Thyroid gland (tissue), 4 donors: ENCODE data around the gene SF1.

Experiments used
- POLR2A ChIP-seq, 2 donors: fragments of 450-650 bp; IDR thresholded peaks; one replicate each; pipeline ENCODE4 v1.6.1; 2017; ENCODE audit warnings: antibody characterized with exemption in 2 of 2, mild to moderate bottlenecking in 2 of 2, moderate library complexity in 1 of 2
- TF ChIP-seq, protein P1 (sequence below), 6 experiments: fragments of 200-600 bp in 3 of 6; fragments of 450-650 bp in 3 of 6; sonication (generic) in 3 of 6; IDR thresholded peaks; one replicate each; pipeline ENCODE4 v1.5.1; 2016 to 2019; ENCODE audit warnings: antibody characterized with exemption in 6 of 6, mild to moderate bottlenecking in 2 of 6, inconsistent platforms in 1 of 6, moderate library complexity in 1 of 6

DNA sequence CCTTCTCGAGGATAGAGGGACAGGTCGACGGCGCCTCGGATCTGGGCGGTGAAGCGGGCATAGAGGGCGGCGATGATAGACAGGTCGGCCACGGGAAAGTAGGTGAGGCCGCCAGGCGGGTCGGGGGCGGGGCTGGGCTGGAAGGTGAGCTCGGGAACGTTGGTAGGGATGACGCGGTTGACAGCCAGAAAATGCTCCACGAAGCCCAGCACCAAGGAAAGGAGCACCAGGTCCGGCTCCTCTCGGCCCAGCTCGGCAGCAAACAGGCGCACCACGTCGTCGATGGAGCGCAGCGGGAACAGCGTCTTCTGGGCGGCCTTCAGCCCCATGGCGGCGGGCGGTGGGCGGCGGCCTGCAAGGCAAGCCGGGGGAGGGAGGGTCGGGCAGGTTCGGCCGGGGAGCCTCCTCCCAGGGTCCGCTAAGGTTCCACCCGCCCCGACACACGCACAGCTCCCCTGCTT is 31.5 kb upstream of the SF1 start:
- TF ChIP-seq, protein P1, sequence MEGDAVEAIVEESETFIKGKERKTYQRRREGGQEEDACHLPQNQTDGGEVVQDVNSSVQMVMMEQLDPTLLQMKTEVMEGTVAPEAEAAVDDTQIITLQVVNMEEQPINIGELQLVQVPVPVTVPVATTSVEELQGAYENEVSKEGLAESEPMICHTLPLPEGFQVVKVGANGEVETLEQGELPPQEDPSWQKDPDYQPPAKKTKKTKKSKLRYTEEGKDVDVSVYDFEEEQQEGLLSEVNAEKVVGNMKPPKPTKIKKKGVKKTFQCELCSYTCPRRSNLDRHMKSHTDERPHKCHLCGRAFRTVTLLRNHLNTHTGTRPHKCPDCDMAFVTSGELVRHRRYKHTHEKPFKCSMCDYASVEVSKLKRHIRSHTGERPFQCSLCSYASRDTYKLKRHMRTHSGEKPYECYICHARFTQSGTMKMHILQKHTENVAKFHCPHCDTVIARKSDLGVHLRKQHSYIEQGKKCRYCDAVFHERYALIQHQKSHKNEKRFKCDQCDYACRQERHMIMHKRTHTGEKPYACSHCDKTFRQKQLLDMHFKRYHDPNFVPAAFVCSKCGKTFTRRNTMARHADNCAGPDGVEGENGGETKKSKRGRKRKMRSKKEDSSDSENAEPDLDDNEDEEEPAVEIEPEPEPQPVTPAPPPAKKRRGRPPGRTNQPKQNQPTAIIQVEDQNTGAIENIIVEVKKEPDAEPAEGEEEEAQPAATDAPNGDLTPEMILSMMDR (IDR thresholded peaks at IDR 0.05), result no peak
- TF ChIP-seq POLR2A (IDR thresholded peaks at IDR 0.05), result no peak
